ENCODE measurements around the gene ALPL. TPM values are rescaled to one million over a fixed set of nuclear protein-coding genes. Genes with fewer than 3 reads are reported as not detected.

ALPL gene
- total and polyA plus RNA-seq, 2 of the 4 experiments (the other 2 are of a cell fraction): 0.54 to 2.2 TPM

GRCh38 chr1:21534146-21534545, 24.9 kb downstream of the ALPL start:
- Histone ChIP-seq H4K8ac (ENCODE audit: low read depth in 2 of 2, low read length in 2 of 2) (no peak overlapping the region), H3K4me2 (ENCODE audit: low read depth, low read length) (no peak overlapping the region), H3K79me1 (ENCODE audit: low read depth in 1 of 2, low read length in 2 of 2) (no peaks in the 10 kb centered on the region), H3K9ac (ENCODE audit: low read depth, low read length) (no peak overlapping the region), H4K91ac (ENCODE audit: insufficient read depth, low read depth, low read length) (no peak overlapping the region), H2BK20ac (ENCODE audit: low read depth, low read length) (no peak overlapping the region), H3K18ac (ENCODE audit: low read depth, low read length) (no peak overlapping the region), H3K36me3 (ENCODE audit: control insufficient read depth, insufficient read depth, low read length) (no peaks in the 10 kb centered on the region), H3K4me3 (ENCODE audit: insufficient read depth, low read depth, low read length) (no peak overlapping the region), H3K9me1 (ENCODE audit: insufficient read depth, low read length) (no peaks in the 10 kb centered on the region), H2AK5ac (ENCODE audit: low read depth, low read length) (no peak overlapping the region), H3K4ac (ENCODE audit: low read depth, low read length) (no peak overlapping the region), H4K20me1 (ENCODE audit: insufficient read depth, low read length) (no peaks in the 10 kb centered on the region), H2BK120ac (ENCODE audit: low read depth, low read length) (no peak overlapping the region), H3K23ac (ENCODE audit: low read depth, low read length) (no peak overlapping the region), H2BK5ac (ENCODE audit: low read depth, low read length, poor library complexity, severe bottlenecking) (no peak overlapping the region), H2AK9ac (replicated peaks; ENCODE audit: low read depth, low read length, poor library complexity) (no peak overlapping the region), H3K4me1 (ENCODE audit: control insufficient read depth, insufficient read depth, low read length) (peaks cover 2% of the 10 kb centered on the region; the same call in 1 of the 2 replicates), H3K56ac (ENCODE audit: extremely low read depth, insufficient read depth, low read length) (no peak overlapping the region), H3K27ac (ENCODE audit: insufficient read depth, low read length) (no peak overlapping the region), H2BK15ac (ENCODE audit: low read depth, low read length) (no peak overlapping the region), H3K9me3 (ENCODE audit: control insufficient read depth, insufficient read depth, low read length) (no peaks in the 10 kb centered on the region), H3K14ac (replicated peaks; ENCODE audit: low read depth, low read length) (no peak overlapping the region), H3K27me3 (ENCODE audit: control insufficient read depth, insufficient read depth, low read length) (peaks cover 29% of the 10 kb centered on the region), H2AFZ (replicated peaks; ENCODE audit: low read length, poor library complexity) (no peak overlapping the region), H4K5ac (ENCODE audit: low read depth, low read length) (no peak overlapping the region)
- DNase-seq (no peak), ATAC-seq (ENCODE audit: low read depth) (no peak)
- ChIA-PET CTCF (no interaction called here), POLR2A (ENCODE audit: unreplicated experiment) (no interaction called here)
- dilution Hi-C loops (cut with HindIII; ENCODE audit: low sequenced_read_pairs, unreplicated experiment) (no loop called here), in situ Hi-C loops (cut with MboI; ENCODE audit: low sequenced_read_pairs) (no loop called here), intact Hi-C loops (cut with micrococcal nuclease) (loop anchor here (1.0 to 10.0 kb wide), 2 partner anchors 121 to 164 kb away; no protein-coding TSS in a partner anchor)
- no peak for TF ChIP-seq CHD1 (IDR thresholded peaks at IDR 0.05; ENCODE audit: low read depth, low read length)
- TF ChIP-seq FOS (IDR thresholded peaks at IDR 0.05; ENCODE audit: low read depth, low read length): no peak
- no peak for TF ChIP-seq MXI1 (IDR thresholded peaks at IDR 0.05; ENCODE audit: borderline replicate concordance, low read depth, low read length)
- TF ChIP-seq BHLHE40 (IDR thresholded peaks at IDR 0.05; ENCODE audit: low read depth, low read length): no peak
- WGBS, 2 experiments (ENCODE audit: extremely low coverage in 2 of 2, insufficient read length in 1 of 2): 86% methylated on average over 2 of the region's 5 CpGs; no CpG with 5 or more reads in 1 of the 2 experiments
- no TSS peak for BruUV-seq (replicated peaks)

All from IMR-90 (cell line).